ENCODE data around the gene FLNB.

The FLNB gene

GRCh38 chr3:58216496-58217195 lies 208.4 kb downstream of the FLNB start:
- no peak for FAIRE-seq

GRCh38 chr3:58217209-58217811 lies 209.1 kb downstream of the FLNB start:
- no peak for FAIRE-seq

- no peak for FAIRE-seq
Measured at GRCh38 chr3:58218904-58219303, 210.7 kb downstream of the FLNB start.

Data from colon (tissue), 2 donors.